Measurements from ENCODE around the gene TMEFF2.
"Not testable (repeated sequence)": the region's sequence is repeated elsewhere in the genome, so short reads cannot be mapped to it uniquely, and the experiment has no call there.

Gene TMEFF2

DNA sequence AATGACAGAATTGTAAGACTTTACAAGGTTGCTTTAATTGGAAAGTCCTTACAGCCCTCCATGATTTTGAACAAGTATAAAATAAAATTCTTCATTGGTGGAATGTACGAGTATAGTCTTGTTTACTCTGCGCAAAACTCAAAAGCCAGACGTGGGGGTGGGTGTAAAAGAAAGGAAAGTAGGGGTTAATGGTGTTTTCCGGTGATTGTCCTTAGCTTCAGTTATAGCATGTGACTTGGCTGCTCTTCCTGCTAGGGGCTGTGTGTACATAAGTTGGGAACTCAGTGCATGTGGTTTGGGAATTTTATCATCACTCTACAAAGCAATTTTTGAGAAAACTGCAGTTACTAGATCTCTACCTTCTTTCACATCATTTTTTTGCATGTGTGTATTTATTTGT is 265.4 kb downstream of the TMEFF2 start:
- DNase-seq (ENCODE audit: low read depth) = no peak

DNA sequence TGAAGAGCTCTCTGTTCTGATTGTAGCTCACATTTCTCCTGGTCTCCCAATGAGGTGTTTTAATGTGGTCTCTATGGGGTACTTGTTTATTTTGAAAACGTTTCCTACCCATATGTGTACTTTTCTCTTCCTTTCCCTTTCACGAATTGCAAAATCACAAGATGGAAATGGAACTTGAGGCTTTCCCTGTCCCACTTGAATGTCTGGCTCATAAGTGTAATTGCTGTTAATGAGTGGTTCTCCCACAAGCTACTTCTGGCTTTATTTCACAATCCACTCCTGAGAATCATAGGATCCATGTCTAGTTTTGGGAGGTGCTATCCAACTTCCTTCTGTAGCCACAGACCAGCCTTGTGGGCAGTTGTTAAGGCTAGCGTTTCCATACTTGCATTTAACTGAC is 266.7 kb downstream of the TMEFF2 start:
- no peak for DNase-seq (ENCODE audit: low read depth)

- DNase-seq (ENCODE audit: low read depth) = no peak
These were observed 267.3 kb downstream of the TMEFF2 start for GRCh38 chr2:191927319-191927867.

DNA sequence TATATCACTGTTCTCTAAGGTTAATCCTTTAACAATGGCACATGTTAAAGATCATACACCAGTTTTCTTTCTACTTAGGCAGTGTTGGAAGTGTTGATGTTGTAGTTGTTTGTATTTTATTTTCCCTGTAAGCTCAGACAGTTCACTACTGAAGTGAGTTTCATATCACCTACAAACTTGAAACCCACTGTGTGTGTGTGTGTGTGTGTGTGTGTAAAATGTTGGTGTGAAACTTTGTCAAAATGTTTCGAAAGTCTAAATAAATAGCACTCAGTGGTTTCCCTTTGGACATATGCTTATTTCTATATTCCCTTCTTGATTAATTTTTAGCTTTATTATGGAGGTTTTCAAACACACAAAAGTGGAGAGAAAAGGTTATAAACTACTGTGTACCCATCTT is 268.1 kb downstream of the TMEFF2 start:
- no peak for DNase-seq (ENCODE audit: low read depth)

DNA sequence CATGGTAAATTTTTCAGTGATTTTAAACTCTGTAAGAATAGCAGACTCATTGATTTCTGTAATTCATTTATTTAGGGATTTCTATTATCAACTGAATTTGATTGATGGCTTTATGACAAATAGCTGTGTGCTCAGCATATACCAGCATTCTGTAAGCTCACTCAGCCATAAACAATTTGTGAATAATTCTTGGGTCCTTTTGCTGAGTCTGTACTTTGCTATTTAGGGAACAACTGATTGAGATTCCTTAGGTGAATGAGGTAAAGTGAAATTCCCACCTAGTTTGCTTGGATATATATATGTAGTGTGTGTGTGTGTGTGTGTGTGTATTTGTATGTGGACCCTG is 271.1 kb downstream of the TMEFF2 start:
- DNase-seq (ENCODE audit: low read depth) = no peak

GRCh38 chr2:191922736-191923651 is 271.7 kb downstream of the TMEFF2 start:
- no peak for DNase-seq (ENCODE audit: low read depth)

DNA sequence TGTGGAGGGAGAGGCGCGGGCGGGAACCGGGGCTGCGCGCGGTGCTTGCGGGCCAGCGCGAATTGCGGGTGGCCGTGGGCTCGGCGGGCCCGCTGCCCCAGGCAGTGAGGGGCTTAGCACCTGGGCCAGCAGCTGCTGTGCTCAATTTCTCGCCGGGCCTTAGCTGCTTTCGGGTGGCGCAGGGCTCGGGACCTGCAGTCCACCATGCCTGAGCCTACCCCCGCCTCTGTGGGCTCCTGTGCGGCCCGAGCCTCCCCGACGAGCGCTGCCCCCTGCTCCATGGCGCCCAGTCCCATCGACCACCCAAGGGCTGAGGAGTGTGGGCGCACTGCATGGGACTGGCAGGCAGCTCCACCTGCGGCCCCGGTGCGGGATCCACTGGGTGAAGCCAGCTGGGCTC is 273.1 kb downstream of the TMEFF2 start:
- not testable (repeated sequence) for DNase-seq (ENCODE audit: low read depth)

- no peak for DNase-seq (ENCODE audit: low read depth)
These were observed 274.2 kb downstream of the TMEFF2 start for GRCh38 chr2:191920502-191920901.

GRCh38 chr2:191917967-191918651 is 276.6 kb downstream of the TMEFF2 start:
- DNase-seq (ENCODE audit: low read depth) = no peak

GRCh38 chr2:191917430-191917881 is 277.3 kb downstream of the TMEFF2 start:
- DNase-seq (ENCODE audit: low read depth) = no peak

GRCh38 chr2:191916826-191917225 is 277.9 kb downstream of the TMEFF2 start:
- DNase-seq (ENCODE audit: low read depth) = no peak

GRCh38 chr2:191915750-191916149 is 279.0 kb downstream of the TMEFF2 start:
- DNase-seq (ENCODE audit: low read depth) = no peak

GRCh38 chr2:191913796-191914195 is 280.9 kb downstream of the TMEFF2 start:
- no peak for DNase-seq (ENCODE audit: low read depth)

GRCh38 chr2:191912764-191913163 is 282.0 kb downstream of the TMEFF2 start:
- DNase-seq (ENCODE audit: low read depth) = no peak

GRCh38 chr2:191910518-191910917 is 284.2 kb downstream of the TMEFF2 start:
- no peak for DNase-seq (ENCODE audit: low read depth)

DNA sequence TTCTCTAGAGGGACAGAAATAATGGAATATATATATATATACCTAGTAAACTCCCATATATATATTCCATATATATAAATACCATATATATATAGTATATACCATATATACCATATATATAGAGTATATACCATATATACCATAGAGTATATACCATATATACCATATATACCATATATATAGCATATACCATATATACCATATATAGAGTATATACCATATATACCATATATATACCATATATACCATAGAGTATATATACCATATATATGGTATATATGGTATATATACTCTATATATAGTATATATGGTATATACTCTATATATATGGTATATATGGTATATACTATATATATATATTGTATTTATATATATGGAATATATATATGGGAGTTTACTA is 285.9 kb downstream of the TMEFF2 start:
- DNase-seq (ENCODE audit: low read depth) = no peak

- DNase-seq (ENCODE audit: low read depth) = no peak
These were observed 287.2 kb downstream of the TMEFF2 start for GRCh38 chr2:191907545-191907944.

DNA sequence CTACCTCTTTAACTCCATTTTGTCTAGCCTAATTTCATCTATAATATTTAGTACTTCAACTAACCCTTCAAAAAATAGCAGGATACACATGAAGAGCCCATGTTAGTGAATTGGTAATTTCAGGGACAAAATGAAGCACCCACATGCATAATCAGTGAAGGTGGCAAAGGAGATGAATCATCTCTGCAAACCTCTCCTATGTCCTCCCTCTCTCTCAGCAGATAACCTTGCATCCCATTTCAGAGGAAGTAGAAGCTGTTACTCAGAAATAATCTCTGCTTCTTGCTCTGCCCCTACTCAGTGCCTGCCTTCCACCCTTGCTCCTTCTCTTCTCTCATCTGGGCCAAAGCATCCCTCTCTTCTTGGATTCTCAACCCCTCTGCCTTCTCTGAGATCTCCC is 287.6 kb downstream of the TMEFF2 start:
- DNase-seq (ENCODE audit: low read depth) = no peak

DNA sequence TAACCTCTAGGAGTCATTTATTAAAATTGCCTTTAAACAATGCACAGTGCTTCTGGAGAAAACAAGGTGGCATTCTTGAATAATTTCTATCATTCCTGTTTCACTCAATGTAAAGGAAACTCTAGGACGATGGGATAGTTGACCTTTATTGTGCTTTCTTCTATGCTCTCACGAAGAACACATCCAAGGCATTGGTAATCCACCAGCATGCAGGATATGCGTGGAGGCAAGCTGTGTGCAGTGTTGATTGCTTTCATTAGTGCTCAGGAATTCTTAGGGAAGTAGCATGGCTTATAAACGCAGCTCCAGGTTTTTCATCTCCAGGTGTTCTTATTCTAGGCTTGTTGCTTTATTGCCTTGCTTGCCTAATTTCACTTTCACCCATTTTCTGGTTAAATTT is 289.4 kb downstream of the TMEFF2 start:
- no peak for DNase-seq (ENCODE audit: low read depth)

GRCh38 chr2:191901031-191901430 is 293.7 kb downstream of the TMEFF2 start:
- DNase-seq (ENCODE audit: low read depth) = no peak

DNA sequence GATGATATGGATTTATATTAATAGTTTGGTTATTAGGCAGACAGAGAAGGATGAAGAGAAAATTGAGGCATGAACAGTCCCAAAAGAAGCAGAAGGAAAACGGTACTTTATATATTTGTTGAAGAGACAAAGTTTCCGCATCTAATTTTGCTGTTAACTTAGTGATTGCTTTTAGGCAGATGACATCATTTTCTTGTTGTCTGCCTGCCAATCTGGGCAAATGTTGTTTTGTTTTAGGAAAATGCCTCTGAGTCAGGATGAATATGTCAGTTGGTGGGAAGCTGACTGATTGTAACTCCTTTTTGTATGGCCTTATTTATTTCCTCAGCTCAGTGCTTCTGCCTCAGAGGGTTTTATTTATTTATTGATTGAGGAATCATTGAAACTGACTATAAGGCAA is 295.3 kb downstream of the TMEFF2 start:
- DNase-seq (ENCODE audit: low read depth) = no peak
